ENCODE measurements around the gene TUBGCP5. TPM values are rescaled to one million over a fixed set of nuclear protein-coding genes. Genes with fewer than 3 reads are reported as not detected.
A peak's percentile ranks its signal among the peaks of the same experiment; 100 is the strongest.

The TUBGCP5 gene
- total RNA-seq, 1 experiment from 2014 or later = 23.3 TPM

- Histone ChIP-seq H3K9me3 (ENCODE audit: control insufficient read depth, insufficient read depth, low read depth, low read length) (no peaks in the 10 kb centered on the region), H3K27me3 (ENCODE audit: control insufficient read depth, insufficient read depth, low read length) (no peaks in the 10 kb centered on the region), H3K36me3 (ENCODE audit: control insufficient read depth, insufficient read depth, low read length) (no peaks in the 10 kb centered on the region), H3K27ac (ENCODE audit: low read length) (no peak overlapping the region), H3K4me3 (ENCODE audit: low read depth in 2 of 2, low read length in 2 of 2) (no peak overlapping the region), H3K4me1 (ENCODE audit: control insufficient read depth, insufficient read depth, low read length) (no peaks in the 10 kb centered on the region)
- no peak for DNase-seq (ENCODE audit: low read depth, low spot score)
- ATAC-seq = no peak
- BruUV-seq (replicated peaks) = no TSS peak
- ChIA-PET POLR2A (no interaction called here), CTCF (no interaction called here)
- intact Hi-C loops (cut with micrococcal nuclease; ENCODE audit: unreplicated experiment) = no loop called here
- in situ Hi-C loops (cut with HindIII; ENCODE audit: low pct_unique_long_range_greater_than_20kb, low sequenced_read_pairs) = no loop called here
- TF ChIP-seq POLR2AphosphoS5 (IDR thresholded peaks at IDR 0.05; ENCODE audit: low read depth, low read length) (no peak), REST (IDR thresholded peaks at IDR 0.05; ENCODE audit: insufficient read depth in 1 of 2, low read depth in 2 of 2, low read length in 1 of 2) (no peak), CTCF (IDR thresholded peaks at IDR 0.05) (no peak), TCF7L2 (IDR thresholded peaks at IDR 0.05; ENCODE audit: low read depth, low read length) (no peak), SIN3A (IDR thresholded peaks at IDR 0.05; ENCODE audit: borderline replicate concordance, insufficient read depth, low read depth, low read length) (no peak)
These were observed 47.4 kb downstream of the TUBGCP5 start for GRCh38 chr15:22992024-22992326.

- in situ Hi-C loops (cut with HindIII; ENCODE audit: low pct_unique_long_range_greater_than_20kb, low sequenced_read_pairs) = no loop called here
These were observed 49.5 kb downstream of the TUBGCP5 start for GRCh38 chr15:22989576-22990477.

More at GRCh38 chr15:22989576-22990477, 49.5 kb downstream of the TUBGCP5 start:
- intact Hi-C loops (cut with micrococcal nuclease; ENCODE audit: unreplicated experiment) = loop anchor here (10.0 kb wide), 1 partner anchor 45 kb away; the partner anchor contains the start of gene TUBGCP5
- ChIA-PET POLR2A (no interaction called here), CTCF (no interaction called here)
- no peak overlapping the region for H3K4me3 ChIP-seq (ENCODE audit: low read depth in 2 of 2, low read length in 2 of 2)
- no peaks in the 10 kb centered on the region for H3K9me3 ChIP-seq (ENCODE audit: control insufficient read depth, insufficient read depth, low read depth, low read length)
- no peaks in the 10 kb centered on the region for H3K27me3 ChIP-seq (ENCODE audit: control insufficient read depth, insufficient read depth, low read length)
- H3K27ac ChIP-seq (ENCODE audit: low read length) = no peak overlapping the region
- no peaks in the 10 kb centered on the region for H3K36me3 ChIP-seq (ENCODE audit: control insufficient read depth, insufficient read depth, low read length)
- TF ChIP-seq CTCF (IDR thresholded peaks at IDR 0.05) = no peak
- peak; percentile 47; the same call in 1 of the 2 replicates for ATAC-seq
- no peak for DNase-seq (ENCODE audit: low read depth, low spot score)
- no TSS peak for BruUV-seq (replicated peaks)
- H3K4me1 ChIP-seq (ENCODE audit: control insufficient read depth, insufficient read depth, low read length) = no peaks in the 10 kb centered on the region

Measured in Panc1 (cell line).